Osteoblast (primary cell): ENCODE measurements around the gene BNIP3. TPM values are rescaled to one million over a fixed set of nuclear protein-coding genes. Genes with fewer than 3 reads are reported as not detected.

Experiments
- DNase-seq: peaks from one replicate; pipeline ENCODE4 v3.0.0; 2011; ENCODE audit warnings: low spot score, mixed read lengths; ENCODE audit not compliant: insufficient read length; ENCODE audit errors: missing footprints
- H2AFZ ChIP-seq: 2 replicates; pipeline ENCODE4 v1.6.0; 2011; ENCODE audit warnings: mild to moderate bottlenecking, low read length
- H3K27ac ChIP-seq: 2 replicates; pipeline ENCODE4 v1.5.1; 2011; ENCODE audit warnings: mild to moderate bottlenecking, low read depth, low read length, moderate library complexity
- H3K27me3 ChIP-seq: 2 replicates; pipeline ENCODE4 v1.6.0; 2012; ENCODE audit warnings: mild to moderate bottlenecking, control low read depth, inconsistent platforms, low read length, moderate library complexity; ENCODE audit not compliant: insufficient read depth
- H3K36me3 ChIP-seq: 2 replicates; pipeline ENCODE4 v1.5.1; 2011; ENCODE audit warnings: mild to moderate bottlenecking, low read length, control low read depth, moderate library complexity; ENCODE audit not compliant: insufficient read depth
- H3K4me1 ChIP-seq: 2 replicates; pipeline ENCODE4 v1.5.1; 2011; ENCODE audit warnings: mild to moderate bottlenecking, low read length, control low read depth, moderate library complexity; ENCODE audit not compliant: insufficient read depth
- H3K4me2 ChIP-seq: 2 replicates; pipeline ENCODE4 v1.6.0; 2011; ENCODE audit warnings: mild to moderate bottlenecking, low read length; ENCODE audit not compliant: insufficient read depth
- H3K4me3 ChIP-seq: fragments of 200-600 bp; sonication (generic); 3 replicates; pipeline ENCODE4 v1.5.1; 2012; ENCODE audit warnings: mild to moderate bottlenecking, low read length, inconsistent platforms; ENCODE audit not compliant: insufficient read depth
- H3K79me2 ChIP-seq: 2 replicates; pipeline ENCODE4 v1.6.0; 2012; ENCODE audit warnings: mild to moderate bottlenecking, low read length, control low read depth, inconsistent platforms; ENCODE audit not compliant: insufficient read depth
- H3K9me3 ChIP-seq: 2 replicates; pipeline ENCODE4 v1.5.1; 2011; ENCODE audit warnings: low read depth, low read length, control low read depth
- H4K20me1 ChIP-seq: 2 replicates; pipeline ENCODE4 v1.6.0; 2012; ENCODE audit warnings: mild to moderate bottlenecking, low read length, control low read depth; ENCODE audit not compliant: insufficient read depth
- CTCF ChIP-seq: IDR thresholded peaks from 2 replicates; pipeline ENCODE4 v1.5.1; 2011; ENCODE audit warnings: mild to moderate bottlenecking, low read depth, low read length, moderate library complexity; ENCODE audit errors: extremely low read depth
- total RNA-seq: library from RNA; depleted of rRNA; stranded (reverse); fragments of >200 nt; gene quantifications from 2 replicates; pipeline ENCODE4 v1.2.3, GENCODE V29; 2012

BNIP3 gene
- total RNA-seq, 1 donor = 112 TPM

- Histone ChIP-seq H2AFZ (no peak overlapping the region), H4K20me1 (peaks cover 22% of the 10 kb centered on the region), H3K27ac (no peak overlapping the region), H3K4me2 (no peak overlapping the region), H3K9me3 (peaks cover 2% of the 10 kb centered on the region), H3K27me3 (no peaks in the 10 kb centered on the region), H3K4me1 (peaks cover 24% of the 10 kb centered on the region), H3K79me2 (peaks cover 94% of the 10 kb centered on the region), H3K4me3 (no peak overlapping the region), H3K36me3 (no peaks in the 10 kb centered on the region)
- no peak for DNase-seq
- TF ChIP-seq CTCF = no peak
Observed at GRCh38 chr10:131925011-131925649, 56.6 kb downstream of the BNIP3 start.

- H3K27ac ChIP-seq = no peak overlapping the region
- H3K4me3 ChIP-seq = no peak overlapping the region
- peaks cover 22% of the 10 kb centered on the region for H4K20me1 ChIP-seq
- H3K9me3 ChIP-seq = peaks cover 2% of the 10 kb centered on the region
- H3K4me1 ChIP-seq = peaks cover 6% of the 10 kb centered on the region
- no peak for TF ChIP-seq CTCF
- DNase-seq = no peak
- H3K4me2 ChIP-seq = no peak overlapping the region
- H3K27me3 ChIP-seq = no peaks in the 10 kb centered on the region
- H3K79me2 ChIP-seq = peaks cover 99% of the 10 kb centered on the region
- no peaks in the 10 kb centered on the region for H3K36me3 ChIP-seq
- no peak overlapping the region for H2AFZ ChIP-seq
Observed at GRCh38 chr10:131923038-131923756, 58.5 kb downstream of the BNIP3 start.

GRCh38 chr10:131921184-131921583 is 60.5 kb downstream of the BNIP3 start:
- H4K20me1 ChIP-seq = peaks cover 20% of the 10 kb centered on the region
- H3K36me3 ChIP-seq = no peaks in the 10 kb centered on the region
- no peak for DNase-seq
- no peak overlapping the region for H2AFZ ChIP-seq
- no peak overlapping the region for H3K27ac ChIP-seq
- no peak overlapping the region for H3K4me3 ChIP-seq
- no peaks in the 10 kb centered on the region for H3K4me1 ChIP-seq
- H3K27me3 ChIP-seq = no peaks in the 10 kb centered on the region
- H3K4me2 ChIP-seq = no peak overlapping the region
- H3K9me3 ChIP-seq = peaks cover 2% of the 10 kb centered on the region
- no peak for TF ChIP-seq CTCF
- peaks cover 95% of the 10 kb centered on the region for H3K79me2 ChIP-seq

GRCh38 chr10:131920693-131921092 is 61.0 kb downstream of the BNIP3 start:
- no peaks in the 10 kb centered on the region for H3K36me3 ChIP-seq
- H3K27ac ChIP-seq = no peak overlapping the region
- no peak overlapping the region for H3K4me3 ChIP-seq
- peaks cover 2% of the 10 kb centered on the region for H3K9me3 ChIP-seq
- no peaks in the 10 kb centered on the region for H3K27me3 ChIP-seq
- H4K20me1 ChIP-seq = peaks cover 22% of the 10 kb centered on the region
- no peak overlapping the region for H3K4me2 ChIP-seq
- H2AFZ ChIP-seq = no peak overlapping the region
- H3K4me1 ChIP-seq = no peaks in the 10 kb centered on the region
- no peak for TF ChIP-seq CTCF
- no peak for DNase-seq
- peaks cover 95% of the 10 kb centered on the region for H3K79me2 ChIP-seq
